HepG2 (cell line): ENCODE measurements around the gene ARMH1. TPM values are rescaled to one million over a fixed set of nuclear protein-coding genes. Genes with fewer than 3 reads are reported as not detected.
A peak's percentile ranks its signal among the peaks of the same experiment; 100 is the strongest.

Source experiments
- ATAC-seq: fragments of 200-7000 bp; cut with Tn5 transposase; 3 replicates; pipeline ENCODE4 v1.9.1; 2020; ENCODE audit warnings: mild to moderate bottlenecking, moderate library complexity
- BruUV-seq: library from RNA; stranded (reverse); fragments of 400-500 nt; replicated peaks from 2 replicates; lab custom pipeline; 2021; lab: Mats Ljungman, UMichigan
- CTCF ChIA-PET: fragments of 300-600 bp; formaldehyde crosslinking; extraction: SDS; loops from one replicate; lab custom pipeline; 2021; ENCODE audit warnings: low total read pairs, inconsistent platforms, low intra/inter-chr PET ratio; lab: Yijun Ruan, JAX
- POLR2A ChIA-PET: fragments of 350-600 bp; sonication (Branson Sonifier 250); formaldehyde crosslinking; loops from one replicate; lab custom pipeline; 2020; ENCODE audit warnings: antibody characterized with exemption, inconsistent platforms; lab: Yijun Ruan, JAX
- DNase-seq: peaks from one replicate; pipeline ENCODE4 v3.0.0-alpha.2; 2015; ENCODE audit warnings: low spot score
- FAIRE-seq: peaks from 3 replicates; lab custom pipeline; 2011; peaks lifted over from hg19 to GRCh38; lab: Jason Lieb, UNC
- H2AFZ ChIP-seq: one replicate; pipeline ENCODE4 v1.6.1; 2011; ENCODE audit warnings: low read length, inconsistent platforms
- H3K27ac ChIP-seq: fragments of 300-600 bp; 3 replicates; pipeline ENCODE4 v1.8.0; 2011; ENCODE audit warnings: mixed run types, mild to moderate bottlenecking, mixed read lengths, low read length, inconsistent platforms; ENCODE audit not compliant: insufficient read depth; ENCODE audit errors: extremely low read length
- H3K27me3 ChIP-seq, 2 experiments: fragments of 200-600 bp in 1 of 2; 2 replicates in 1 of 2; 3 replicates in 1 of 2; pipeline versions ENCODE4 v1.6.0 to v1.8.0; 2011; ENCODE audit warnings: low read length in 2 of 2, mild to moderate bottlenecking in 2 of 2, moderate library complexity in 2 of 2, inconsistent platforms in 1 of 2; ENCODE audit not compliant: insufficient read depth in 2 of 2, control insufficient read depth in 1 of 2
- H3K36me3 ChIP-seq, 2 experiments: fragments of 200-600 bp in 1 of 2; replicated peaks in 1 of 2; 2 replicates in 1 of 2; 3 replicates in 1 of 2; pipeline versions ENCODE4 v1.5.1 to v1.8.0; 2011; ENCODE audit warnings: low read length in 2 of 2, inconsistent platforms in 1 of 2; ENCODE audit not compliant: insufficient read depth in 2 of 2, control insufficient read depth in 1 of 2
- H3K4me1 ChIP-seq: 2 replicates; pipeline ENCODE4 v1.5.1; 2012; ENCODE audit warnings: low read length, inconsistent platforms; ENCODE audit not compliant: insufficient read depth
- H3K4me2 ChIP-seq: 2 replicates; pipeline ENCODE4 v1.6.0; 2011; ENCODE audit warnings: low read depth, low read length, inconsistent platforms
- H3K4me3 ChIP-seq, 3 experiments: fragments of 200-600 bp in 1 of 3; sonication (generic), shearing (Covaris generic) in 1 of 3; replicated peaks in 1 of 3; 2 replicates each; pipeline ENCODE4 v1.5.1; 2011 to 2016; ENCODE audit warnings: low read length in 3 of 3, inconsistent platforms in 2 of 3, low read depth in 2 of 3, mild to moderate bottlenecking in 2 of 3, control low read depth in 1 of 3, mixed read lengths in 1 of 3; ENCODE audit not compliant: insufficient read depth in 1 of 3
- H3K79me2 ChIP-seq: one replicate; pipeline ENCODE4 v1.6.1; 2011; ENCODE audit warnings: low read length, inconsistent platforms; ENCODE audit not compliant: insufficient read depth
- H3K9ac ChIP-seq: 2 replicates; pipeline ENCODE4 v1.6.0; 2011; ENCODE audit warnings: mild to moderate bottlenecking, low read depth, low read length, inconsistent platforms; ENCODE audit not compliant: insufficient read depth
- H3K9me3 ChIP-seq: 2 replicates; pipeline ENCODE4 v1.5.1; 2012; ENCODE audit warnings: mild to moderate bottlenecking, low read length
- H4K20me1 ChIP-seq: 2 replicates; pipeline ENCODE4 v1.6.0; 2011; ENCODE audit warnings: inconsistent platforms, mild to moderate bottlenecking, low read length, moderate library complexity; ENCODE audit not compliant: insufficient read depth
- AGO2 ChIP-seq: fragments of 200-400 bp; formaldehyde crosslinking; optimal IDR thresholded peaks from 2 replicates; pipeline ENCODE3; 2017; ENCODE audit warnings: mild to moderate bottlenecking, low read depth, low read length, moderate library complexity
- HNRNPLL ChIP-seq: fragments of 200-400 bp; formaldehyde crosslinking; IDR thresholded peaks from 2 replicates; pipeline ENCODE4 v1.6.1; 2017; ENCODE audit warnings: mild to moderate bottlenecking, low read depth, low read length; ENCODE audit not compliant: poor library complexity, severe bottlenecking
- MAFK ChIP-seq, 2 experiments: IDR thresholded peaks in 1 of 2; conservative IDR thresholded peaks in 1 of 2; 2 replicates each; pipeline ENCODE4 v1.6.1; 2011; ENCODE audit warnings: improper control_type of control experiment in 2 of 2, low read length in 2 of 2
- MIXL1 ChIP-seq: IDR thresholded peaks from 2 replicates; pipeline ENCODE4 v1.6.1; 2016
- RBFOX2 ChIP-seq: fragments of 200-400 bp; formaldehyde crosslinking; IDR thresholded peaks from 2 replicates; pipeline ENCODE4 v1.6.1; 2017; ENCODE audit warnings: low read depth, mild to moderate bottlenecking, low read length
- TMF1 ChIP-seq: sonication (generic); formaldehyde crosslinking; IDR thresholded peaks from 2 replicates; pipeline ENCODE4 v1.8.1; 2022; ENCODE audit warnings: low read depth, missing genetic modification reagents
- ZBTB38 ChIP-seq: sonication (generic); formaldehyde crosslinking; IDR thresholded peaks from 2 replicates; pipeline ENCODE4 v1.5.1; 2020; ENCODE audit warnings: mild to moderate bottlenecking, missing genetic modification reagents
- ZNF430 ChIP-seq: sonication (generic); formaldehyde crosslinking; IDR thresholded peaks from 2 replicates; pipeline ENCODE4 v1.9.0; 2021; ENCODE audit warnings: mild to moderate bottlenecking, missing genetic modification reagents
- ZNF598 ChIP-seq: sonication (generic); formaldehyde crosslinking; IDR thresholded peaks from 2 replicates; pipeline ENCODE4 v1.5.1; 2020; ENCODE audit warnings: mild to moderate bottlenecking, missing genetic modification reagents, borderline replicate concordance
- ZNF607 ChIP-seq: sonication (generic); formaldehyde crosslinking; IDR thresholded peaks from 2 replicates; pipeline ENCODE4 v1.5.1; 2020; ENCODE audit warnings: missing genetic modification reagents, mild to moderate bottlenecking, borderline replicate concordance
- whole genome bisulfite sequencing: methylation state at CpG from one replicate; pipeline ENCODE4 v1.1.6; 2017; ENCODE audit warnings: low lambda C conversion rate; 5-methylcytosine and 5-hydroxymethylcytosine counted together
- in situ Hi-C: cut with HindIII; loops from 2 replicates; pipeline ENCODE4 v1.10.0; 2017; ENCODE audit warnings: low pct_unique_long_range_greater_than_20kb; ENCODE audit not compliant: extremely low pct_ligation_motif_present
- intact Hi-C: fragments of 100-400 bp; cut with micrococcal nuclease; formaldehyde crosslinking; loops from one replicate; pipeline ENCODE4 v1.10.0; 2022; ENCODE audit not compliant: unreplicated experiment
- polyA plus RNA-seq, 8 experiments: library from polyadenylated mRNA; depleted of rRNA in 3 of 8; stranded (reverse) in 7 of 8; unstranded in 1 of 8; fragments of >200 nt; fragmentation: Illumina TruSeq in 4 of 8; extraction: Trizol in 4 of 8; gene quantifications; 2 replicates each; pipeline versions ENCODE4 v1.2.1 to v1.2.3, GENCODE V29; 2011 to 2016; ENCODE audit warnings: low read depth in 4 of 8, missing spikeins in 1 of 8, mixed read lengths in 1 of 8; ENCODE audit not compliant: insufficient read depth in 1 of 8
- total RNA-seq, 5 experiments: library from RNA; depleted of rRNA; stranded (reverse); fragments of >200 nt; fragmentation: Illumina TruSeq; extraction: Trizol; gene quantifications; 2 replicates each; pipeline ENCODE4 v1.2.3, GENCODE V29; 2016; ENCODE audit warnings: low read depth in 1 of 5
- TF ChIP-seq, protein P1 (sequence below): IDR thresholded peaks from 2 replicates; pipeline ENCODE4 v1.6.1; 2018; ENCODE audit warnings: missing genetic modification reagents, mild to moderate bottlenecking, missing compliant biosample characterization

Gene ARMH1
- total and polyA plus RNA-seq, 2 of the 13 experiments (the other 11 are each of a cell fraction or from before 2014, with no cell fraction given): 0.69 TPM; not detected in 1

DNA sequence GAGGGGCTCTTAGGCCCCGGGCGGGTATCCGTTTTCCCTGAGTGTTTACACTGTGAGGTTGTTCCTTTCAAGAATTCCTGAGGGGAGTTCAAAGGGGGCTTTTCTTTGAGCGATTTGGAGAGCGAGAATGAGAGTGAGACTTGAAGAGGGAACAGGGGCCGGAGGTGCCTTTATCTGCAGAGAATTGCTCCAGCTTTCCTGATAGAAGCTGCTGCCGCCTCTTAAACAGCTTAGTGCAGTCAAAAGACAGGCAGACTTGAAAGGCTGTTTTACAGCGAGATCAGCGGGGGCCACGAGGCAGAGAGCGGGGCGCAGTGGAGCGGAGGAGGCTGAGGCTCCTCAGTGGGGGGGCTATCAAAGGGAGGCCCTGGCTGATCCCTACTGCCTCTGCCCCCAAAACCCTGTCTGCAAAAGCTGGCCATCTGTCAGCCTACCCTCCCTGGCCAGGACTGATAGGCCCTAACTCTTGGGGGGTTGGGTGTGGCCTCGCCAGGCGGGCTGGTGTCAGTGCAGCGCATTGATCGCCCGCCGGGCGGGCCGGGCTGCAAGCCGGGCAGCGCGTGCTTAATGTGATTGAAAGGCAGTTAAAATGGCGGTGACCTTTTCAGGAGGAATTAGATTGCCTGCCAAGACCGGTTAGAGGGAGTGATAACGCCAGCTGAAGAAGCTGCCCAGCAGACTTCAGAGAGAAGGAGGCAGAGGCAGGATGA, 36.7 kb upstream of the ARMH1 start:
- ATAC-seq (no peak), DNase-seq (no peak), FAIRE-seq (no peak)
- H3K79me2 ChIP-seq: peaks cover 16% of the 10 kb centered on the region
- CTCF ChIA-PET: no interaction called here
- peaks cover 55 to 95% of the 10 kb centered on the region in 2 experiments for H3K36me3 ChIP-seq
- WGBS: 97% methylated on average over 27 of the region's 27 CpGs
- no TSS peak for BruUV-seq
- no peak overlapping the region for H3K9ac ChIP-seq
- no peak for TF ChIP-seq MIXL1 (CRISPR knock-in tag)
- TF ChIP-seq ZNF430 (CRISPR knock-in tag): no peak
- TF ChIP-seq HNRNPLL: no peak
- no peak for TF ChIP-seq MAFK (conservative IDR thresholded peaks at IDR 0.05 in 1 of 2, IDR thresholded peaks at IDR 0.05 in 1 of 2; ENCODE audit: low read length in 2 of 2)
- TF ChIP-seq RBFOX2: peak; percentile 55; the same call in 1 of the 2 replicates
- peak; percentile 78 for TF ChIP-seq AGO2
- TF ChIP-seq ZNF607 (CRISPR knock-in tag): no peak
- no peak for TF ChIP-seq TMF1 (CRISPR knock-in tag)
- TF ChIP-seq, protein P1, sequence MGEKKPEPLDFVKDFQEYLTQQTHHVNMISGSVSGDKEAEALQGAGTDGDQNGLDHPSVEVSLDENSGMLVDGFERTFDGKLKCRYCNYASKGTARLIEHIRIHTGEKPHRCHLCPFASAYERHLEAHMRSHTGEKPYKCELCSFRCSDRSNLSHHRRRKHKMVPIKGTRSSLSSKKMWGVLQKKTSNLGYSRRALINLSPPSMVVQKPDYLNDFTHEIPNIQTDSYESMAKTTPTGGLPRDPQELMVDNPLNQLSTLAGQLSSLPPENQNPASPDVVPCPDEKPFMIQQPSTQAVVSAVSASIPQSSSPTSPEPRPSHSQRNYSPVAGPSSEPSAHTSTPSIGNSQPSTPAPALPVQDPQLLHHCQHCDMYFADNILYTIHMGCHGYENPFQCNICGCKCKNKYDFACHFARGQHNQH (CRISPR knock-in tag): no peak
- TF ChIP-seq ZNF598 (CRISPR knock-in tag): no peak
- TF ChIP-seq ZBTB38 (CRISPR knock-in tag): no peak
- no peak overlapping the region for H2AFZ ChIP-seq
- no peak overlapping the region for H3K4me2 ChIP-seq
- H3K4me3 ChIP-seq: no peak overlapping the region
- intact Hi-C loops (no loop called here), in situ Hi-C loops (no loop called here)
- POLR2A ChIA-PET: interaction anchor here (1.2 kb wide), 1 partner anchor 36 kb away, joined by 6 read pairs; the partner anchor contains the start of genes ARMH1 and TMEM53
- H3K9me3 ChIP-seq: no peaks in the 10 kb centered on the region
- H3K4me1 ChIP-seq: peaks cover 20% of the 10 kb centered on the region
- H3K27ac ChIP-seq: no peak overlapping the region
- no peaks in the 10 kb centered on the region for H3K27me3 ChIP-seq
- no peaks in the 10 kb centered on the region for H4K20me1 ChIP-seq
